ENCODE results near the gene GPC3. TPM values are rescaled to one million over a fixed set of nuclear protein-coding genes. Genes with fewer than 3 reads are reported as not detected.
A peak's percentile ranks its signal among the peaks of the same experiment; 100 is the strongest.
"Not testable (repeated sequence)": the region's sequence is repeated elsewhere in the genome, so short reads cannot be mapped to it uniquely, and the experiment has no call there.

GPC3 gene
- total and polyA plus RNA-seq, 5 donors, result 6.7 to 15.5 (median 7.5) TPM

- Histone ChIP-seq H3K27me3 (ENCODE audit: control insufficient read depth, insufficient read depth) (no peaks in the 10 kb centered on the region), H3K4me1 (ENCODE audit: control insufficient read depth, insufficient read depth, low read length) (no peaks in the 10 kb centered on the region), H3K4me3 (ENCODE audit: low read length) (no peak overlapping the region), H3K27ac (ENCODE audit: low read length) (no peak overlapping the region), H3K9me3 (ENCODE audit: control insufficient read depth, low read length) (no peaks in the 10 kb centered on the region)
- ATAC-seq (no peak), DNase-seq (no peak)
- WGBS, result 80% methylated on average over 4 of the region's 4 CpGs
- intact Hi-C loops (cut with DNase I), result no loop called here
These were observed 451.2 kb downstream of the GPC3 start for GRCh38 chrX:133534172-133534571.

GRCh38 chrX:133533249-133533648 lies 452.1 kb downstream of the GPC3 start:
- H3K4me3 ChIP-seq (ENCODE audit: low read length), result no peak overlapping the region
- 96% methylated on average over 3 of the region's 3 CpGs for WGBS
- no peaks in the 10 kb centered on the region for H3K27me3 ChIP-seq (ENCODE audit: control insufficient read depth, insufficient read depth)
- no peak for DNase-seq
- intact Hi-C loops (cut with DNase I), result no loop called here
- no peaks in the 10 kb centered on the region for H3K4me1 ChIP-seq (ENCODE audit: control insufficient read depth, insufficient read depth, low read length)
- no peak for ATAC-seq
- no peaks in the 10 kb centered on the region for H3K9me3 ChIP-seq (ENCODE audit: control insufficient read depth, low read length)
- no peak overlapping the region for H3K27ac ChIP-seq (ENCODE audit: low read length)

GRCh38 chrX:133530960-133531359 lies 454.4 kb downstream of the GPC3 start:
- intact Hi-C loops (cut with DNase I), result no loop called here
- Histone ChIP-seq H3K9me3 (ENCODE audit: control insufficient read depth, low read length) (no peaks in the 10 kb centered on the region), H3K27me3 (ENCODE audit: control insufficient read depth, insufficient read depth) (no peaks in the 10 kb centered on the region), H3K4me1 (ENCODE audit: control insufficient read depth, insufficient read depth, low read length) (no peaks in the 10 kb centered on the region), H3K4me3 (ENCODE audit: low read length) (no peak overlapping the region), H3K27ac (ENCODE audit: low read length) (no peak overlapping the region)
- ATAC-seq, result no peak
- peak; percentile 17 to 56 (median 37) for DNase-seq
- 54% methylated on average over 6 of the region's 6 CpGs for WGBS

- DNase-seq, result no peak
- Histone ChIP-seq H3K4me3 (ENCODE audit: low read length) (no peak overlapping the region), H3K27ac (ENCODE audit: low read length) (no peak overlapping the region), H3K4me1 (ENCODE audit: control insufficient read depth, insufficient read depth, low read length) (no peaks in the 10 kb centered on the region), H3K27me3 (ENCODE audit: control insufficient read depth, insufficient read depth) (no peaks in the 10 kb centered on the region), H3K9me3 (ENCODE audit: control insufficient read depth, low read length) (no peaks in the 10 kb centered on the region)
- intact Hi-C loops (cut with DNase I), result no loop called here
- 100% methylated on average over 3 of the region's 3 CpGs for WGBS
- ATAC-seq, result no peak
These were observed 455.8 kb downstream of the GPC3 start for GRCh38 chrX:133529578-133529977.

- no peak overlapping the region for H3K27ac ChIP-seq (ENCODE audit: low read length)
- no peak for ATAC-seq
- no peaks in the 10 kb centered on the region for H3K4me1 ChIP-seq (ENCODE audit: control insufficient read depth, insufficient read depth, low read length)
- no peak overlapping the region for H3K4me3 ChIP-seq (ENCODE audit: low read length)
- intact Hi-C loops (cut with DNase I), result no loop called here
- no peaks in the 10 kb centered on the region for H3K9me3 ChIP-seq (ENCODE audit: control insufficient read depth, low read length)
- DNase-seq, result no peak
- 79% methylated on average over 4 of the region's 4 CpGs for WGBS
- H3K27me3 ChIP-seq (ENCODE audit: control insufficient read depth, insufficient read depth), result no peaks in the 10 kb centered on the region
These were observed 457.6 kb downstream of the GPC3 start for GRCh38 chrX:133527825-133528224.

- Histone ChIP-seq H3K4me3 (ENCODE audit: low read length) (no peak overlapping the region), H3K4me1 (ENCODE audit: control insufficient read depth, insufficient read depth, low read length) (no peaks in the 10 kb centered on the region), H3K9me3 (ENCODE audit: control insufficient read depth, low read length) (no peaks in the 10 kb centered on the region), H3K27ac (ENCODE audit: low read length) (no peak overlapping the region), H3K27me3 (ENCODE audit: control insufficient read depth, insufficient read depth) (no peaks in the 10 kb centered on the region)
- no peak for DNase-seq
- intact Hi-C loops (cut with DNase I), result no loop called here
- ATAC-seq, result no peak
- WGBS, result 27% methylated on average over 3 of the region's 3 CpGs
These were observed 458.0 kb downstream of the GPC3 start for GRCh38 chrX:133527415-133527814.

- 93% methylated on average over 3 of the region's 3 CpGs for WGBS
- H3K27ac ChIP-seq (ENCODE audit: low read length); H3K4me1 ChIP-seq (ENCODE audit: control insufficient read depth, insufficient read depth, low read length); H3K27me3 ChIP-seq (ENCODE audit: control insufficient read depth, insufficient read depth); DNase-seq; ATAC-seq; H3K9me3 ChIP-seq (ENCODE audit: control insufficient read depth, low read length); H3K4me3 ChIP-seq (ENCODE audit: low read length); intact Hi-C loops (cut with DNase I): not testable (repeated sequence)
These were observed 458.6 kb downstream of the GPC3 start for GRCh38 chrX:133526773-133527172.

- 97% methylated on average over 7 of the region's 7 CpGs for WGBS
- DNase-seq (no peak), ATAC-seq (no peak)
- Histone ChIP-seq H3K27ac (ENCODE audit: low read length) (no peak overlapping the region), H3K4me3 (ENCODE audit: low read length) (no peak overlapping the region), H3K27me3 (ENCODE audit: control insufficient read depth, insufficient read depth) (no peaks in the 10 kb centered on the region), H3K9me3 (ENCODE audit: control insufficient read depth, low read length) (no peaks in the 10 kb centered on the region), H3K4me1 (ENCODE audit: control insufficient read depth, insufficient read depth, low read length) (no peaks in the 10 kb centered on the region)
- intact Hi-C loops (cut with DNase I), result no loop called here
These were observed 461.9 kb downstream of the GPC3 start for GRCh38 chrX:133523526-133523925.

GRCh38 chrX:133523081-133523487 lies 462.3 kb downstream of the GPC3 start:
- peak in 1 of 3 donors; percentile 44 for DNase-seq
- Histone ChIP-seq H3K27me3 (ENCODE audit: control insufficient read depth, insufficient read depth) (no peaks in the 10 kb centered on the region), H3K4me1 (ENCODE audit: control insufficient read depth, insufficient read depth, low read length) (no peaks in the 10 kb centered on the region), H3K9me3 (ENCODE audit: control insufficient read depth, low read length) (no peaks in the 10 kb centered on the region), H3K4me3 (ENCODE audit: low read length) (no peak overlapping the region), H3K27ac (ENCODE audit: low read length) (no peak overlapping the region)
- WGBS, result 49% methylated on average over 5 of the region's 5 CpGs
- intact Hi-C loops (cut with DNase I), result no loop called here
- ATAC-seq, result no peak

GRCh38 chrX:133516686-133517085 lies 468.7 kb downstream of the GPC3 start:
- Histone ChIP-seq H3K9me3 (ENCODE audit: control insufficient read depth, low read length) (no peaks in the 10 kb centered on the region), H3K4me3 (ENCODE audit: low read length) (no peak overlapping the region), H3K4me1 (ENCODE audit: control insufficient read depth, insufficient read depth, low read length) (peaks cover 2% of the 10 kb centered on the region), H3K27ac (ENCODE audit: low read length) (no peak overlapping the region), H3K27me3 (ENCODE audit: control insufficient read depth, insufficient read depth) (no peaks in the 10 kb centered on the region)
- intact Hi-C loops (cut with DNase I), result no loop called here
- ATAC-seq (no peak), DNase-seq (no peak)
- WGBS, result 65% methylated on average over 3 of the region's 3 CpGs

- intact Hi-C loops (cut with DNase I), result no loop called here
These were observed 470.9 kb downstream of the GPC3 start for GRCh38 chrX:133514486-133514885.

GRCh38 chrX:133513123-133513522 lies 472.3 kb downstream of the GPC3 start:
- Histone ChIP-seq H3K27ac (ENCODE audit: low read length) (no peak overlapping the region), H3K4me1 (ENCODE audit: control insufficient read depth, insufficient read depth, low read length) (peaks cover 2% of the 10 kb centered on the region), H3K27me3 (ENCODE audit: control insufficient read depth, insufficient read depth) (no peaks in the 10 kb centered on the region), H3K9me3 (ENCODE audit: control insufficient read depth, low read length) (no peaks in the 10 kb centered on the region), H3K4me3 (ENCODE audit: low read length) (no peak overlapping the region)
- DNase-seq (no peak), ATAC-seq (no peak)
- 87% methylated on average over 5 of the region's 5 CpGs for WGBS
- intact Hi-C loops (cut with DNase I), result no loop called here

More at GRCh38 chrX:133514486-133514885, 470.9 kb downstream of the GPC3 start:
- Histone ChIP-seq H3K4me3 (ENCODE audit: low read length) (no peak overlapping the region), H3K27ac (ENCODE audit: low read length) (no peak overlapping the region), H3K4me1 (ENCODE audit: control insufficient read depth, insufficient read depth, low read length) (peaks cover 2% of the 10 kb centered on the region), H3K27me3 (ENCODE audit: control insufficient read depth, insufficient read depth) (no peaks in the 10 kb centered on the region), H3K9me3 (ENCODE audit: control insufficient read depth, low read length) (no peaks in the 10 kb centered on the region)
- WGBS, result 93% methylated on average over 1 of the region's 1 CpG
- DNase-seq, result no peak
- ATAC-seq, result no peak
